CD14-positive monocyte (primary cell): ENCODE data around the gene CREB5. TPM values are rescaled to one million over a fixed set of nuclear protein-coding genes. Genes with fewer than 3 reads are reported as not detected.

ENCODE experiments used
- DNase-seq, 3 donors: peaks; one replicate each; pipeline ENCODE4 v3.0.0-alpha.2; 2011 to 2022
- H2AFZ ChIP-seq: 2 replicates; pipeline ENCODE4 v1.6.0; 2012; ENCODE audit warnings: mild to moderate bottlenecking, low read depth, low read length, inconsistent platforms; ENCODE audit not compliant: insufficient read depth, poor library complexity, severe bottlenecking
- H3K27ac ChIP-seq, 2 donors: 1 replicate in 1 of 2; 2 replicates in 1 of 2; pipeline ENCODE4 v1.5.1; 2012 to 2013; ENCODE audit warnings: low read length in 2 of 2, control low read depth in 1 of 2, inconsistent platforms in 1 of 2, low read depth in 1 of 2, mild to moderate bottlenecking in 1 of 2
- H3K27me3 ChIP-seq, 2 donors: one replicate each; pipeline versions ENCODE4 v1.6.0 to v1.6.1; 2011 to 2013; ENCODE audit warnings: low read length in 2 of 2; ENCODE audit not compliant: control insufficient read depth in 2 of 2, insufficient read depth in 2 of 2
- H3K36me3 ChIP-seq, 2 donors: replicated peaks in 1 of 2; 1 replicate in 1 of 2; 2 replicates in 1 of 2; pipeline versions ENCODE4 v1.5.1 to v1.6.1; 2012 to 2013; ENCODE audit warnings: low read length in 2 of 2, control low read depth in 1 of 2, inconsistent platforms in 1 of 2, mild to moderate bottlenecking in 1 of 2; ENCODE audit not compliant: insufficient read depth in 2 of 2, control insufficient read depth in 1 of 2
- H3K4me1 ChIP-seq, 2 donors: 1 replicate in 1 of 2; 2 replicates in 1 of 2; pipeline versions ENCODE4 v1.5.1 to v1.6.1; 2012 to 2013; ENCODE audit warnings: low read length in 2 of 2, control low read depth in 1 of 2, inconsistent platforms in 1 of 2, mild to moderate bottlenecking in 1 of 2, moderate library complexity in 1 of 2; ENCODE audit not compliant: insufficient read depth in 2 of 2, control insufficient read depth in 1 of 2
- H3K4me2 ChIP-seq: replicated peaks from 2 replicates; pipeline ENCODE3; 2012; ENCODE audit warnings: low read length, moderate library complexity, mild to moderate bottlenecking; ENCODE audit not compliant: poor library complexity, severe bottlenecking; ENCODE audit errors: extremely low read depth
- H3K4me3 ChIP-seq, 3 experiments: fragments of 200-600 bp in 1 of 3; sonication (generic) in 1 of 3; replicated peaks in 1 of 3; 1 replicate in 2 of 3; 2 replicates in 1 of 3; pipeline ENCODE4 v1.5.1; 2011 to 2013; ENCODE audit warnings: low read length in 3 of 3, mild to moderate bottlenecking in 3 of 3, control low read depth in 2 of 3, low read depth in 2 of 3, inconsistent platforms in 1 of 3, moderate library complexity in 1 of 3
- H3K79me2 ChIP-seq: 2 replicates; pipeline ENCODE4 v1.6.0; 2012; ENCODE audit warnings: mild to moderate bottlenecking, control low read depth, inconsistent platforms, low read length, moderate library complexity; ENCODE audit not compliant: insufficient read depth
- H3K9ac ChIP-seq: 2 replicates; pipeline ENCODE4 v1.6.0; 2017; ENCODE audit warnings: low read length, mild to moderate bottlenecking; ENCODE audit not compliant: insufficient read depth, poor library complexity, severe bottlenecking
- H3K9me3 ChIP-seq, 2 donors: replicated peaks in 1 of 2; 1 replicate in 1 of 2; 2 replicates in 1 of 2; pipeline versions ENCODE4 v1.5.1 to v1.6.1; 2012 to 2013; ENCODE audit warnings: low read length in 2 of 2, control low read depth in 1 of 2; ENCODE audit not compliant: control insufficient read depth in 1 of 2, insufficient read depth in 1 of 2
- H4K20me1 ChIP-seq: 2 replicates; pipeline ENCODE4 v1.6.0; 2012; ENCODE audit warnings: mild to moderate bottlenecking, low read length, control low read depth, moderate library complexity; ENCODE audit not compliant: insufficient read depth
- H3K27ac Mint-ChIP-seq, 7 donors: one replicate each; pipeline ENCODE4 v1.8.0; 2020; ENCODE audit warnings: mild to moderate bottlenecking in 7 of 7, mixed read lengths in 7 of 7, moderate library complexity in 6 of 7, inconsistent platforms in 2 of 7
- H3K27me3 Mint-ChIP-seq, 3 donors: one replicate each; pipeline ENCODE4 v1.8.0; 2021 to 2022; ENCODE audit warnings: low read depth in 3 of 3, mild to moderate bottlenecking in 3 of 3, mixed read lengths in 3 of 3, moderate library complexity in 3 of 3, inconsistent platforms in 1 of 3
- H3K36me3 Mint-ChIP-seq, 2 donors: one replicate each; pipeline ENCODE4 v1.8.0; 2020; ENCODE audit warnings: mixed read lengths in 2 of 2, inconsistent platforms in 1 of 2, mild to moderate bottlenecking in 1 of 2
- H3K4me1 Mint-ChIP-seq: one replicate; pipeline ENCODE4 v1.8.0; 2020; ENCODE audit warnings: mild to moderate bottlenecking, mixed read lengths
- H3K4me3 Mint-ChIP-seq, 2 donors: one replicate each; pipeline ENCODE4 v1.8.0; 2020; ENCODE audit warnings: mild to moderate bottlenecking in 2 of 2, mixed read lengths in 2 of 2, moderate library complexity in 1 of 2
- H3K9me3 Mint-ChIP-seq, 7 donors: one replicate each; pipeline ENCODE4 v1.8.0; 2020 to 2022; ENCODE audit warnings: mixed read lengths in 7 of 7, mild to moderate bottlenecking in 6 of 7, moderate library complexity in 6 of 7, inconsistent platforms in 2 of 7
- CTCF ChIP-seq: fragments of 200-600 bp; IDR thresholded peaks from one replicate; pipeline ENCODE4 v1.8.0; 2022; ENCODE audit warnings: antibody characterized with exemption, mild to moderate bottlenecking
- WGBS: methylation state at CpG from one replicate; pipeline ENCODE4 v1.1.5; 2013; ENCODE audit warnings: missing lambda C conversion rate; ENCODE audit not compliant: insufficient coverage; 5-methylcytosine and 5-hydroxymethylcytosine counted together
- intact Hi-C, 2 donors: fragments of 100-400 bp; cut with micrococcal nuclease; formaldehyde crosslinking; loops; one replicate each; pipeline versions ENCODE4 v1.15.0 to v1.15.1; 2023
- polyA plus RNA-seq, 3 donors: library from polyadenylated mRNA; depleted of rRNA in 1 of 3; unstranded in 2 of 3; stranded (reverse) in 1 of 3; fragments of 300-500 nt in 2 of 3; fragments of >200 nt in 1 of 3; fragmentation: Illumina TruSeq in 2 of 3; gene quantifications; 1 replicate in 2 of 3; 2 replicates in 1 of 3; pipeline ENCODE4 v1.2.3, GENCODE V29; 2012 to 2021

The CREB5 gene
- polyA plus RNA-seq, 3 donors = 25.1 to 72.3 (median 44.2) TPM

GRCh38 chr7:28517606-28518005 is 105.3 kb downstream of the CREB5 start:
- no peak for TF ChIP-seq CTCF
- no peaks in the 10 kb centered on the region for H3K4me1 ChIP-seq
- H3K9me3 ChIP-seq = no peaks in the 10 kb centered on the region
- no peaks in the 10 kb centered on the region for H3K79me2 ChIP-seq
- peaks cover 0 to 3% (median 0%) of the 10 kb centered on the region in 3 donors for H3K27me3 Mint-ChIP-seq
- no peaks in the 10 kb centered on the region for H3K36me3 ChIP-seq
- no peak overlapping the region for H2AFZ ChIP-seq
- intact Hi-C loops = no loop called here
- no peak overlapping the region for H3K4me3 Mint-ChIP-seq
- H4K20me1 ChIP-seq = no peaks in the 10 kb centered on the region
- peaks cover 2% of the 10 kb centered on the region for H3K4me1 Mint-ChIP-seq
- H3K27me3 ChIP-seq = no peaks in the 10 kb centered on the region
- H3K27ac Mint-ChIP-seq = no peak overlapping the region
- no peaks in the 10 kb centered on the region for H3K9me3 Mint-ChIP-seq
- no peak overlapping the region for H3K4me2 ChIP-seq
- H3K4me3 ChIP-seq = no peak overlapping the region
- H3K27ac ChIP-seq = no peak overlapping the region
- H3K36me3 Mint-ChIP-seq = no peaks in the 10 kb centered on the region
- no peak for DNase-seq
- 91% methylated on average over 3 of the region's 7 CpGs for WGBS
- no peak overlapping the region for H3K9ac ChIP-seq

GRCh38 chr7:28520074-28521015 is 108.0 kb downstream of the CREB5 start:
- Histone ChIP-seq H2AFZ (no peak overlapping the region), H3K9me3 (no peaks in the 10 kb centered on the region), H3K4me3 (no peak overlapping the region), H3K36me3 (no peaks in the 10 kb centered on the region), H3K79me2 (no peaks in the 10 kb centered on the region), H3K4me1 (no peaks in the 10 kb centered on the region), H3K9ac (no peak overlapping the region), H3K4me2 (no peak overlapping the region), H3K27me3 (no peaks in the 10 kb centered on the region), H4K20me1 (no peaks in the 10 kb centered on the region), H3K27ac (no peak overlapping the region)
- Mint-ChIP-seq H3K27ac (no peak overlapping the region), H3K27me3 (peaks cover 0 to 3% (median 0%) of the 10 kb centered on the region in 3 donors), H3K9me3 (no peaks in the 10 kb centered on the region), H3K4me1 (peaks cover 2% of the 10 kb centered on the region), H3K36me3 (no peaks in the 10 kb centered on the region), H3K4me3 (no peak overlapping the region)
- intact Hi-C loops = no loop called here
- TF ChIP-seq CTCF = no peak
- WGBS = 10% methylated on average over 6 of the region's 9 CpGs
- DNase-seq = peak in 1 of 3 donors; percentile 8
